ENCODE data around the gene WNT9A. TPM values are rescaled to one million over a fixed set of nuclear protein-coding genes. Genes with fewer than 3 reads are reported as not detected.

Gene WNT9A
- total and polyA plus RNA-seq, 2 donors from 2014 or later: 0.58 to 3.1 TPM

- Histone ChIP-seq H3K27ac (ENCODE audit: low read depth in 2 of 2, low read length in 2 of 2) (no peak overlapping the region), H3K9me3 (ENCODE audit: control insufficient read depth in 2 of 3, insufficient read depth in 1 of 3, low read length in 3 of 3) (peaks cover 0 to 12% (median 4%) of the 10 kb centered on the region in 3 donors), H3K9ac (ENCODE audit: low read length in 3 of 3) (no peak overlapping the region), H3K4me1 (ENCODE audit: control insufficient read depth in 2 of 3, insufficient read depth in 2 of 3, low read depth in 1 of 3, low read length in 3 of 3) (no peaks in the 10 kb centered on the region), H3K36me3 (ENCODE audit: control insufficient read depth in 2 of 3, insufficient read depth in 3 of 3, low read length in 3 of 3) (no peaks in the 10 kb centered on the region), H3K27me3 (ENCODE audit: control insufficient read depth, insufficient read depth, low read length) (no peaks in the 10 kb centered on the region), H3K4me3 (ENCODE audit: low read length in 3 of 3) (no peak overlapping the region)
- intact Hi-C loops (cut with DNase I): no loop called here
- FAIRE-seq: no peak
- no peak for DNase-seq
- TF ChIP-seq, protein P1, sequence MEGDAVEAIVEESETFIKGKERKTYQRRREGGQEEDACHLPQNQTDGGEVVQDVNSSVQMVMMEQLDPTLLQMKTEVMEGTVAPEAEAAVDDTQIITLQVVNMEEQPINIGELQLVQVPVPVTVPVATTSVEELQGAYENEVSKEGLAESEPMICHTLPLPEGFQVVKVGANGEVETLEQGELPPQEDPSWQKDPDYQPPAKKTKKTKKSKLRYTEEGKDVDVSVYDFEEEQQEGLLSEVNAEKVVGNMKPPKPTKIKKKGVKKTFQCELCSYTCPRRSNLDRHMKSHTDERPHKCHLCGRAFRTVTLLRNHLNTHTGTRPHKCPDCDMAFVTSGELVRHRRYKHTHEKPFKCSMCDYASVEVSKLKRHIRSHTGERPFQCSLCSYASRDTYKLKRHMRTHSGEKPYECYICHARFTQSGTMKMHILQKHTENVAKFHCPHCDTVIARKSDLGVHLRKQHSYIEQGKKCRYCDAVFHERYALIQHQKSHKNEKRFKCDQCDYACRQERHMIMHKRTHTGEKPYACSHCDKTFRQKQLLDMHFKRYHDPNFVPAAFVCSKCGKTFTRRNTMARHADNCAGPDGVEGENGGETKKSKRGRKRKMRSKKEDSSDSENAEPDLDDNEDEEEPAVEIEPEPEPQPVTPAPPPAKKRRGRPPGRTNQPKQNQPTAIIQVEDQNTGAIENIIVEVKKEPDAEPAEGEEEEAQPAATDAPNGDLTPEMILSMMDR (IDR thresholded peaks at IDR 0.05; ENCODE audit: borderline replicate concordance, extremely low read depth, insufficient read depth): no peak
Observed at GRCh38 chr1:227954163-227954850, 6.6 kb upstream of the WNT9A start.

DNA sequence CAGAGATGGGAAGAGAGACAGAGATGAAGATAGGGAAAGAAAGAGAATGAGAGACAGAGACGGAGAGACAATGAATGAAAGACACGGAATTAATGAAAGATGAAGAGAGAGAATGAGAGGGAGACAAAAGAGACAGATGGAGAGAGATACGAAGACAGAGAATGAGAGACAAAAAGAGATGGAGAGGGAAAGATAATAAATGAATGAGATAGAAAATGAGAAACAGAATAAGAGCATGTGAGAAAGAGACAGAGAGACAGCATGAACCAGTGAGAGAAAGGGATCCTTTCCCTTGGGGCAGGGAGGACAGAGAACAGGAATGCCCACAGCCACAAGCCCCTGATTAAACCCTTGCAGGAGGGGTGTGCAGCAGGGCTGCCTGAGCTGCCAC lies 5.3 kb upstream of the WNT9A start:
- Histone ChIP-seq H3K4me1 (ENCODE audit: control insufficient read depth in 2 of 3, insufficient read depth in 2 of 3, low read depth in 1 of 3, low read length in 3 of 3) (no peaks in the 10 kb centered on the region), H3K27ac (ENCODE audit: low read depth in 2 of 2, low read length in 2 of 2) (no peak overlapping the region), H3K4me3 (ENCODE audit: low read length in 3 of 3) (no peak overlapping the region), H3K9me3 (ENCODE audit: control insufficient read depth in 2 of 3, insufficient read depth in 1 of 3, low read length in 3 of 3) (peaks cover 0 to 12% (median 4%) of the 10 kb centered on the region in 3 donors), H3K27me3 (ENCODE audit: control insufficient read depth, insufficient read depth, low read length) (no peaks in the 10 kb centered on the region), H3K36me3 (ENCODE audit: control insufficient read depth in 2 of 3, insufficient read depth in 3 of 3, low read length in 3 of 3) (no peaks in the 10 kb centered on the region), H3K9ac (ENCODE audit: low read length in 3 of 3) (no peak overlapping the region)
- no peak for FAIRE-seq
- TF ChIP-seq, protein P1 (IDR thresholded peaks at IDR 0.05; ENCODE audit: borderline replicate concordance, extremely low read depth, insufficient read depth): no peak
- no peak for DNase-seq
- intact Hi-C loops (cut with DNase I): no loop called here

DNA sequence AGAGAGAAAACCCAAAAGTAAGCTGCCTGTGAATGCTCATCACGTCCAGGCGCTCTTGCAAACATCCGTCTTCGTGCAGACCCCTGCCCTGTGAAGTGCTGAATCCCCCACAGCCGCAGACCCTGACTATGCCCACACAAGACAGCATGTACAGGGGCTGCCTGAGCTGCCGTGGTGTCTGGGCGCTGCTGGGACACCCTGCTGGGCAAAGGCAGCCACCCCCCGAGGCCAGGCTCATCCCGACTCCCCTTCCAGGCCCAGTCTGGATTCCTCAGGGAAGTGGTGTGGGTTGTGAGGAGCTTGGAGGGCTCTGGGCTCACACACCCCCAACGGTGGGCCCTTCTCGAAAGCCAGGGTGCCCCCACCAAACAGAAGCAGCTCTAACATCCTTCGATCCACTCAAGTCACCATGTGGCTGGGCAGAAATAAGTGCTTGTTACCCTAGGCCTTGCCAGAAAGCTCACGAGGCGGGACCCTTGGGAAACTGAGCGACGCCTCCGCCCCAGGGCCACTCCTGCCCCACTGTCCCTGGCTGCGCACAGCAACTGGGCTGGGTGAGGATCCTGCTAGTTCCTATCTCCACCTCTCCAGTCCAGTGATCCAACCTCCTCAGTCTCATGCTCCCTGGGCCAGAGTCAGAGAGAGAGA lies 4.8 kb upstream of the WNT9A start:
- TF ChIP-seq, protein P1 (IDR thresholded peaks at IDR 0.05; ENCODE audit: borderline replicate concordance, extremely low read depth, insufficient read depth): no peak
- H3K9ac ChIP-seq (ENCODE audit: low read length in 3 of 3): no peak overlapping the region
- H3K9me3 ChIP-seq (ENCODE audit: control insufficient read depth in 2 of 3, insufficient read depth in 1 of 3, low read length in 3 of 3): peaks cover 0 to 12% (median 4%) of the 10 kb centered on the region in 3 donors
- DNase-seq (no peak), FAIRE-seq (no peak)
- H3K4me1 ChIP-seq (ENCODE audit: control insufficient read depth in 2 of 3, insufficient read depth in 2 of 3, low read depth in 1 of 3, low read length in 3 of 3): no peaks in the 10 kb centered on the region
- H3K27me3 ChIP-seq (ENCODE audit: control insufficient read depth, insufficient read depth, low read length): no peaks in the 10 kb centered on the region
- no peak overlapping the region for H3K4me3 ChIP-seq (ENCODE audit: low read length in 3 of 3)
- H3K36me3 ChIP-seq (ENCODE audit: control insufficient read depth in 2 of 3, insufficient read depth in 3 of 3, low read length in 3 of 3): no peaks in the 10 kb centered on the region
- intact Hi-C loops (cut with DNase I): no loop called here
- H3K27ac ChIP-seq (ENCODE audit: low read depth in 2 of 2, low read length in 2 of 2): no peak overlapping the region

Measured in kidney (tissue), 14 donors.